A673 (cell line): ENCODE results near the gene VARS2. TPM values are rescaled to one million over a fixed set of nuclear protein-coding genes. Genes with fewer than 3 reads are reported as not detected.

ENCODE experiments used
- BruUV-seq: library from RNA; stranded (reverse); fragments of 400-500 nt; replicated peaks from 2 replicates; lab custom pipeline; 2021; lab: Mats Ljungman, UMichigan
- CTCF ChIA-PET: fragments of 300-600 bp; sonication (Branson Sonifier 250); formaldehyde crosslinking; loops from one replicate; lab custom pipeline; 2022; ENCODE audit warnings: antibody characterized with exemption; lab: Charles Lee
- POLR2A ChIA-PET: fragments of 300-600 bp; sonication (Branson Sonifier 250); formaldehyde crosslinking; loops from one replicate; lab custom pipeline; 2022; ENCODE audit warnings: antibody characterized with exemption; ENCODE audit not compliant: low non-redundant PET; lab: Charles Lee
- DNase-seq: peaks from one replicate; pipeline ENCODE4 v3.0.0-alpha.2; 2015; ENCODE audit warnings: low spot score
- H3K27ac ChIP-seq: fragments of 200-600 bp; sonication (generic); 2 replicates; pipeline ENCODE4 v1.5.1; 2016; ENCODE audit warnings: mixed run types, low read depth, mild to moderate bottlenecking, mixed read lengths, antibody characterized with exemption, low read length; ENCODE audit not compliant: poor library complexity, severe bottlenecking
- H3K27me3 ChIP-seq: fragments of 200-600 bp; sonication (generic); replicated peaks from 2 replicates; pipeline ENCODE4 v1.6.1; 2017; ENCODE audit warnings: mixed run types, low read depth, mild to moderate bottlenecking, mixed read lengths, antibody characterized with exemption, low read length; ENCODE audit not compliant: insufficient read depth, poor library complexity
- H3K36me3 ChIP-seq: fragments of 200-600 bp; sonication (generic); 2 replicates; pipeline ENCODE4 v1.6.1; 2016; ENCODE audit warnings: mixed run types, mild to moderate bottlenecking, mixed read lengths, antibody characterized with exemption, low read length; ENCODE audit not compliant: insufficient read depth, poor library complexity, severe bottlenecking
- H3K4me1 ChIP-seq: fragments of 200-600 bp; sonication (generic); 2 replicates; pipeline ENCODE4 v1.6.1; 2017; ENCODE audit warnings: mixed run types, mild to moderate bottlenecking, mixed read lengths, antibody characterized with exemption, low read length; ENCODE audit not compliant: insufficient read depth, poor library complexity, severe bottlenecking
- H3K4me3 ChIP-seq: fragments of 200-600 bp; sonication (generic); 2 replicates; pipeline ENCODE4 v1.5.1; 2016; ENCODE audit warnings: low read depth, mixed run types, mild to moderate bottlenecking, mixed read lengths, low read length; ENCODE audit not compliant: poor library complexity, severe bottlenecking
- H3K9me3 ChIP-seq: fragments of 200-600 bp; sonication (generic); 2 replicates; pipeline ENCODE4 v1.6.1; 2016; ENCODE audit warnings: mixed run types, low read depth, mild to moderate bottlenecking, mixed read lengths, antibody characterized with exemption, low read length; ENCODE audit not compliant: poor library complexity, severe bottlenecking
- EZH2 ChIP-seq: fragments of 200-600 bp; sonication (generic); IDR thresholded peaks from 2 replicates; pipeline ENCODE4 v1.6.1; 2017; ENCODE audit warnings: borderline replicate concordance, low read depth, mild to moderate bottlenecking, mixed read lengths, antibody characterized with exemption, low read length; ENCODE audit not compliant: poor library complexity, severe bottlenecking
- intact Hi-C: fragments of 100-400 bp; cut with micrococcal nuclease; formaldehyde crosslinking; loops from one replicate; pipeline ENCODE4 v1.10.0; 2022; ENCODE audit not compliant: unreplicated experiment
- total RNA-seq: library from RNA; stranded (reverse); gene quantifications from 2 replicates; pipeline ENCODE4 v1.2.3, GENCODE V29; 2021
- TF ChIP-seq, protein P1 (sequence below): fragments of 300-800, 200-600 bp; sonication (generic); conservative IDR thresholded peaks from 2 replicates; pipeline ENCODE4 v1.5.1; 2017; ENCODE audit warnings: low read depth, mild to moderate bottlenecking, antibody characterized with exemption, low read length, moderate library complexity, mixed read lengths

Gene VARS2
- total RNA-seq, 1 experiment from 2014 or later: 48.4 TPM

- CTCF ChIA-PET: no interaction called here
These were observed 23.2 kb upstream of the VARS2 start for GRCh38 chr6:30890646-30891449.

DNA sequence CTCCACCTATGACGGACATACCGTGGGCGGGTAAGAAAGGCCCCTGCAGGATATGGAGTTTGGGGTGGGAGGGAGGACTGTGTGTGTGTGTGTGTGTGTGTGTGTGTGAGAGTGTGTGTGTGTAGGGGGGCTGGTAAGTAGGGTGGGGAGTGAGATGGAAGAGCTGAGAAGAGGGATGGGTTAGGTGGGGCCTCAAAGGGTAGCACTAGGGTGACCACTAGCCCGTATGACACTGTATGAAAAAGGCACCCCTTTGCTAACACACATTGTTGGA is 22.7 kb upstream of the VARS2 start:
- H3K4me3 ChIP-seq: no peak overlapping the region
- peaks cover 31% of the 10 kb centered on the region for H3K4me1 ChIP-seq
- POLR2A ChIA-PET: no interaction called here
- CTCF ChIA-PET: no interaction called here
- H3K36me3 ChIP-seq: peaks cover 13% of the 10 kb centered on the region
- H3K27me3 ChIP-seq: no peaks in the 10 kb centered on the region
- TF ChIP-seq, protein P1, sequence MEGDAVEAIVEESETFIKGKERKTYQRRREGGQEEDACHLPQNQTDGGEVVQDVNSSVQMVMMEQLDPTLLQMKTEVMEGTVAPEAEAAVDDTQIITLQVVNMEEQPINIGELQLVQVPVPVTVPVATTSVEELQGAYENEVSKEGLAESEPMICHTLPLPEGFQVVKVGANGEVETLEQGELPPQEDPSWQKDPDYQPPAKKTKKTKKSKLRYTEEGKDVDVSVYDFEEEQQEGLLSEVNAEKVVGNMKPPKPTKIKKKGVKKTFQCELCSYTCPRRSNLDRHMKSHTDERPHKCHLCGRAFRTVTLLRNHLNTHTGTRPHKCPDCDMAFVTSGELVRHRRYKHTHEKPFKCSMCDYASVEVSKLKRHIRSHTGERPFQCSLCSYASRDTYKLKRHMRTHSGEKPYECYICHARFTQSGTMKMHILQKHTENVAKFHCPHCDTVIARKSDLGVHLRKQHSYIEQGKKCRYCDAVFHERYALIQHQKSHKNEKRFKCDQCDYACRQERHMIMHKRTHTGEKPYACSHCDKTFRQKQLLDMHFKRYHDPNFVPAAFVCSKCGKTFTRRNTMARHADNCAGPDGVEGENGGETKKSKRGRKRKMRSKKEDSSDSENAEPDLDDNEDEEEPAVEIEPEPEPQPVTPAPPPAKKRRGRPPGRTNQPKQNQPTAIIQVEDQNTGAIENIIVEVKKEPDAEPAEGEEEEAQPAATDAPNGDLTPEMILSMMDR: no peak
- TF ChIP-seq EZH2: no peak
- H3K9me3 ChIP-seq: no peaks in the 10 kb centered on the region
- DNase-seq: no peak
- intact Hi-C loops: no loop called here
- no TSS peak for BruUV-seq
- H3K27ac ChIP-seq: no peak overlapping the region

More at GRCh38 chr6:30890646-30891449, 23.2 kb upstream of the VARS2 start:
- Histone ChIP-seq H3K9me3 (no peaks in the 10 kb centered on the region), H3K27ac (no peak overlapping the region), H3K27me3 (no peaks in the 10 kb centered on the region), H3K36me3 (peaks cover 13% of the 10 kb centered on the region), H3K4me3 (no peak overlapping the region), H3K4me1 (peaks cover 33% of the 10 kb centered on the region)
- BruUV-seq: no TSS peak
- TF ChIP-seq, protein P1: no peak
- TF ChIP-seq EZH2: no peak
- POLR2A ChIA-PET: no interaction called here
- DNase-seq: no peak
- intact Hi-C loops: no loop called here

DNA sequence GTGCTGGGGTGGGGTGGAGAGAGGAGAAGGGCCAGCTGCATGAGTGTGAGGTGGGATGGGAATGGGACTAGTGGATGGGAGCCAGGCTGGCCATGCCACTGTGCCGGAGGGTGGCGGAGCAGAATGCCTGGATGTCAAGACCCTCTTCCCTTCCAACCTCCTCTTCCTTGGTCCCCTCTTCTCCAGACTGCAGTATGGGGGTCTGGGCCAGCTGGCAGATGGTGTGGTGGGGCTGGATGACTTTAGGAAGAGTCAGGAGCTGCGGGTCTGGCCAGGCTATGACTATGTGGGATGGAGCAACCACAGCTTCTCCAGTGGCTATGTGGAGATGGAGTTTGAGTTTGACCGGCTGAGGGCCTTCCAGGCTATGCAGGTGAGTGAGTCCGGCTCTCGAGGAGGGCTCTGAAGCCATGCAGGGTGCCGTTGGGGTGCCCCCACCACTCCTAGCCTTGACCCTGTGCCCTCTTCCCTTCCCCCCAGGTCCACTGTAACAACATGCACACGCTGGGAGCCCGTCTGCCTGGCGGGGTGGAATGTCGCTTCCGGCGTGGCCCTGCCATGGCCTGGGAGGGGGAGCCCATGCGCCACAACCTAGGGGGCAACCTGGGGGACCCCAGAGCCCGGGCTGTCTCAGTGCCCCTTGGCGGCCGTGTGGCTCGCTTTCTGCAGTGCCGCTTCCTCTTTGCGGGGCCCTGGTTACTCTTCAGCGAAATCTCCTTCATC is 22.1 kb upstream of the VARS2 start:
- no peak for TF ChIP-seq EZH2
- TF ChIP-seq, protein P1: no peak
- H3K36me3 ChIP-seq: peaks cover 13% of the 10 kb centered on the region
- intact Hi-C loops: no loop called here
- POLR2A ChIA-PET: no interaction called here
- peaks cover 25% of the 10 kb centered on the region for H3K4me1 ChIP-seq
- no TSS peak for BruUV-seq
- no peak for DNase-seq
- no peaks in the 10 kb centered on the region for H3K27me3 ChIP-seq
- H3K27ac ChIP-seq: no peak overlapping the region
- no peaks in the 10 kb centered on the region for H3K9me3 ChIP-seq
- CTCF ChIA-PET: no interaction called here
- no peak overlapping the region for H3K4me3 ChIP-seq
